MM.1S (cell line): ENCODE measurements around the gene ARL6IP5.

ENCODE experiments used
- EZH2 ChIP-seq: fragments of 300-600 bp; sonication (generic); optimal IDR thresholded peaks from 2 replicates; pipeline ENCODE3; 2017; ENCODE audit warnings: low read depth, mild to moderate bottlenecking, antibody characterized with exemption, low read length, mixed read lengths
- EZH2phosphoT487 ChIP-seq: fragments of 300-600 bp; sonication (generic); IDR thresholded peaks from 2 replicates; pipeline ENCODE4 v1.6.1; 2018; ENCODE audit warnings: antibody characterized with exemption, low read length
- TF ChIP-seq, protein P1 (sequence below): fragments of 300-600 bp; sonication (generic); IDR thresholded peaks from 2 replicates; pipeline ENCODE4 v1.5.1; 2016; ENCODE audit warnings: antibody characterized with exemption, low read length, mixed read lengths

GRCh38 chr3:69149586-69149985, 64.8 kb downstream of the ARL6IP5 start:
- TF ChIP-seq, protein P1, sequence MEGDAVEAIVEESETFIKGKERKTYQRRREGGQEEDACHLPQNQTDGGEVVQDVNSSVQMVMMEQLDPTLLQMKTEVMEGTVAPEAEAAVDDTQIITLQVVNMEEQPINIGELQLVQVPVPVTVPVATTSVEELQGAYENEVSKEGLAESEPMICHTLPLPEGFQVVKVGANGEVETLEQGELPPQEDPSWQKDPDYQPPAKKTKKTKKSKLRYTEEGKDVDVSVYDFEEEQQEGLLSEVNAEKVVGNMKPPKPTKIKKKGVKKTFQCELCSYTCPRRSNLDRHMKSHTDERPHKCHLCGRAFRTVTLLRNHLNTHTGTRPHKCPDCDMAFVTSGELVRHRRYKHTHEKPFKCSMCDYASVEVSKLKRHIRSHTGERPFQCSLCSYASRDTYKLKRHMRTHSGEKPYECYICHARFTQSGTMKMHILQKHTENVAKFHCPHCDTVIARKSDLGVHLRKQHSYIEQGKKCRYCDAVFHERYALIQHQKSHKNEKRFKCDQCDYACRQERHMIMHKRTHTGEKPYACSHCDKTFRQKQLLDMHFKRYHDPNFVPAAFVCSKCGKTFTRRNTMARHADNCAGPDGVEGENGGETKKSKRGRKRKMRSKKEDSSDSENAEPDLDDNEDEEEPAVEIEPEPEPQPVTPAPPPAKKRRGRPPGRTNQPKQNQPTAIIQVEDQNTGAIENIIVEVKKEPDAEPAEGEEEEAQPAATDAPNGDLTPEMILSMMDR, result no peak
- TF ChIP-seq EZH2 (no peak), EZH2phosphoT487 (no peak)
